Activated CD4-positive, alpha-beta T cell treated with anti-CD3 and anti-CD28 coated beads, Interleukin-10, Interleukin-2, amounts not matched to agents 100 ng/mL and 50 ng/mL, durations not matched to agents 16 hours and 8 hours (primary cell): Measurements from ENCODE around the gene ZNF582.

Experiments used
- DNase-seq: peaks from one replicate; pipeline ENCODE4 v3.0.0-alpha.2; 2020

ZNF582 gene

DNA sequence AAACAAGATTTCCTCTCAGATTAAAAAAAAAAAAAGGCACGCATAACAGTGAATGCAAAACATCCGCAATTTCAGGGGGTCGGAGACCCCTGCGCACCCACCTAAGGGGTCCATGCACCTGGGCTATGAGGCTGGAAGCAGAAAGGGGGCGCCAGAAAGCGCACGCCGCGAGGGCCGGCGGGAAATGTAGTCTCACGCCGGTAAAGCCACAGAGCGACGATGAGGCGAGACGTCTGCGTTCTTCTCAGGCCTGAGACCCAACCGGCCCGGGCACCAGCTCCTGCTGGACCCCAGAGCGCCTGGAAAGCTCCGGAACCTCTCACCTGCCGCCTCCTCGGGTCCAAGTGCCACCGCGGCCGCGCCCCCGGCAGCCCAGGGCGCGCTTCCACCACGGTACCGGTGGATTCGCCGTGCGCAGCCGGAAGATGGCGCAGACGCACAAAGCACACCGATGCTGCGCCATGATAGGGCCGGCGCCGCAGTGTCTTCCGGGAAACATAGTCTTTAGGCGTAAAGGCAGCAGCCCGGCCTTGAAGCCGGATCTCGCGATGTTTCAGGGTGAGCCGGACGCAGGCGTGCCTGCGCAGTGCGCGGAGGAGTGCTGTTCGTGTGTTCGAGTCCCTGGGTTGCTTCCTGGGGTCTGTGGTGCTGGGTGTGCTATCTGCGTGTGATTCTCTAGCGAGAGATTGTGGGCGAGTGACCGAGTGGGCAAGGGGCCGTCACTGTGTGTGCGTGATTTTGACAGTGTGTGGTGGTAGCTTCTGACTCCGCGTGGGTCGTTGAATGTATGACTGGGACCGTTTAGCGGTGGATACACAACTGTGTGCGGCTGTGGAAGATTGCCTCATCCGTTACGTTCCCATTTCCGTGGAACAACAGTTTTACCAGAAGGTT, at the start of gene ZNF582:
Gene ZNF582, minus strand, starts transcription at position 416 of the 894 bp plus-strand sequence. CDS start 1,782 bp downstream, outside the sequence.
- DNase-seq, result peak; percentile 93

DNA sequence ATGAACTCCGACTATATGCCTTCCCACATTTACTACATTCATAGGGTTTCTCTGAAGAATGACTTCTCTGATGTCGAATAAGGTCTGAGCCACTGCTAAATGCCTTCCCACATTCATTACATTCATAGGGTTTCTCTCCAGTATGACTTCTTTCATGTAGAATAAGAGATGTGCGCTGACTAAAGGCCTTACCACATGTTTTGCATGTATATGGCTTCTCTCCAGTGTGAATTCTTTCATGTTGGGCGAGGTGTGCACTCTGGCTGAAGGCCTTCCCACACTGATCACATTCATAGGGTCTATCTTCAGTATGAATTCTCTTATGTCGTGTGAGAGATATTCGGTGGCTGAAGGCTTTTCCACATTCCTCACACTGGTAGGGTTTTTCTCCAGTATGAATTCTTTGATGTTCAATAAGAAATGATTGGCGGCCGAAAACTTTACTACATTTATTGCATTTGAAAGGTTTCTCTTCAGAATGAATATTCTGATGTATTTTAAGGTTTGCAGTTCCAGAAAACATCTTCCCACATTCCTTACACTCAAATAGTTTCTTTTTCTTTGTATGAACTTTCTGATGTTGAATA, 48.0 kb upstream of the ZNF582 start:
- DNase-seq, result no peak

DNA sequence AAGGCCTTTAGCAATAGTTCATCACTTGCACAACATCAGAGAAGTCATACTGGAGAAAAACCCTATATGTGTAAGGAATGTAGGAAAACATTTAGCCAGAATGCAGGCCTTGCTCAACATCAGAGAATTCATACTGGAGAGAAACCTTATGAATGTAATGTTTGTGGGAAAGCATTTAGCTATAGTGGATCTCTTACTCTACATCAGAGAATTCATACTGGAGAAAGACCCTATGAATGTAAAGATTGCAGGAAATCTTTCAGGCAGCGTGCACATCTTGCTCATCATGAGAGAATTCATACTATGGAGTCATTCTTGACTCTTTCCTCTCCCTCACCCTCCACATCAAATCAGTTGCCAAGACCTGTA, 30.6 kb upstream of the ZNF582 start:
- no peak for DNase-seq

DNA sequence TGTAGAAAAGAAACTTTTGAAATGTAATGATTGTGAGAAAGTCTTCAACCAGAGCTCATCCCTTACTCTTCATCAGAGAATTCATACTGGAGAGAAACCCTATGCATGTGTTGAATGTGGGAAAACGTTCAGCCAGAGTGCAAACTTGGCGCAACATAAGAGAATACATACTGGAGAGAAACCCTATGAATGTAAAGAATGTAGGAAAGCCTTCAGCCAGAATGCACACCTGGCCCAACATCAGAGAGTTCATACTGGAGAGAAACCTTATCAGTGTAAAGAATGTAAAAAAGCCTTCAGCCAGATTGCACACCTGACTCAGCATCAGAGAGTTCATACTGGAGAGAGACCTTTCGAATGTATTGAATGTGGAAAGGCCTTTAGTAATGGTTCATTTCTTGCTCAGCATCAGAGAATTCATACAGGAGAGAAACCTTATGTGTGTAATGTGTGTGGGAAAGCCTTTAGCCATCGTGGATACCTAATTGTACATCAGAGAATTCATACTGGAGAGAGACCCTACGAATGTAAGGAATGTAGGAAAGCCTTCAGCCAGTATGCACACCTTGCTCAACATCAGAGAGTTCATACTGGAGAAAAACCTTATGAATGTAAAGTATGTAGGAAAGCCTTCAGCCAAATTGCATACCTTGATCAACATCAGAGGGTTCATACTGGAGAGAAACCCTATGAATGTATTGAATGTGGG, 30.1 kb upstream of the ZNF582 start:
- DNase-seq, result no peak

DNA sequence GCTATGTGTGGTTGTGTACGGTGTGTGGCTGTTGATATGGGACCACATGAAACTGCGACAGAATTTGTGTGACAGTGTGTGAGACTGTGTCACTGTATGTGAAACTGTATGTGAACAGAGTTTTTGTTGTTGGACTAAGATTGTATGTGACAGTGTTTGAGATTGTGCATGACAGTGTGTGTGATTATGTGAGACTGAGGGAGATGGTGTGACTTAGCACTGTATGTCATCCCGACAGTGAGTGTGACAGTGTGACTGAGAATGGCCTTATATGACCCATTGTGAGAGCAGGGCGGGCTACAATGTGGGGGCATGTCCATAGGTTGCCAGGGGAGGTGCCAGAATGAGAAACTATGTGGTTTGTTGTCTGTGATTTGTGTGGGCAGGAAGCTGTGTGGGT, 11.7 kb upstream of the ZNF582 start:
- DNase-seq, result peak; percentile 5

DNA sequence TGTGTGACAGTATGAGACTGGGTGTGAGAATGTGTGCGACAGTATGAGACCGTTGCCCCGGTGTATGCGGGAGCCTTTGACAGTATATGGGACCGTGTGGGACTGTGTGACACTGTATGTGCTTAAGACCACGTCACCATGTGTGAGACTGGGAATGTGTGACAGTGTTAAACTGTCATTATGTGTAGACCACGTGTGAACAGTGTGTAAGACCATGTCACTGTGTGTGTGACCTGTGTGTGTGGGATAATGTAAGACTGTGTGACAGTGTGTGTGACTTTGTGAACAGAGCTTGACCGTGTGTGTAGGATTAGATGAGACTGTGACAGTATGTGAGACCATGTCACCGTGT, 11.3 kb upstream of the ZNF582 start:
- DNase-seq, result no peak

GRCh38 chr19:56403764-56404704, 10.7 kb upstream of the ZNF582 start, which contains the start of gene ZNF583:
TSS of gene ZNF583 (plus strand) at chr19:56404332. CDS start at chr19:56407115, 2,783 bp downstream.
- DNase-seq, result peak; percentile 94

GRCh38 chr19:56403261-56403660, 9.9 kb upstream of the ZNF582 start:
- peak; percentile 2 for DNase-seq

DNA sequence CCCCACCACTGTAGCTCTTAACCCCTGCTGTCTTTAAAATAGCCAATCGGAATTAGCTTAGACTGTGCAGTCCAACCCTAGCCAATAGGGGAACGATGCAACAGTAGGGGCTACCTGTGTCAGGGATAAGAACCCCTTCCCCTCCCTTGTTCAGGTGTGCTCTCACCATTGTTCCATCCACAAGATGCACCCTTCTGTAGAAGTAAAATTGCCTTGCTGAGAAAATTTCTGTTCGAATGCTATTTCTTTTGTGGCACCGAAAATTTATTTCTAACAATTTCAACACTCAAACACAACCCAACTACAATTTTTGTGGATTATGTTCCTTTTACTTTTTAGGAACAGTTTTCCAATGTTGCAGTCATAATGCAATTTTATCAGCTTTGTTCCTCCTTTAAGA, 7.2 kb upstream of the ZNF582 start:
- DNase-seq, result no peak

DNA sequence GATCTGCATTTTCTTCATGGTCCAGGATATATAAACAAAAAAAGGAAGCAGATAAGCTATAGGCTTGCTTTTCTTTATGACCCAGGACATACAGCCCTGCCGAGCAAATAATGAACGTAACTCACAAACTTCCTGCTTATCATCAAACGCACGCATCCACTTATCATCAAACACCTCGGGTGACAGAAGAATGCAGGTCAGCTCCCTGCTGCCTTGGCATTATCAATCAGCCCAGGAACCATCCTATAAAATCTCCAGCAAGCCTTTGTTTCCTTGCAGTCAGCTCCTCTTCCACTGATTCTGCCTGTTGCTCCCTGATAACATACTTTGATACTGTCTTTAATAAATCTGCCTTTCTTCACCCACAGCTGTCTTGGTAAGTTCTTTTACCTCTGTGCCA, 5.5 kb upstream of the ZNF582 start:
- no peak for DNase-seq

- no peak for DNase-seq
These were observed 9.3 kb downstream of the ZNF582 start for GRCh38 chr19:56383826-56384605.

GRCh38 chr19:56377105-56377924, 16.0 kb downstream of the ZNF582 start:
- no peak for DNase-seq

DNA sequence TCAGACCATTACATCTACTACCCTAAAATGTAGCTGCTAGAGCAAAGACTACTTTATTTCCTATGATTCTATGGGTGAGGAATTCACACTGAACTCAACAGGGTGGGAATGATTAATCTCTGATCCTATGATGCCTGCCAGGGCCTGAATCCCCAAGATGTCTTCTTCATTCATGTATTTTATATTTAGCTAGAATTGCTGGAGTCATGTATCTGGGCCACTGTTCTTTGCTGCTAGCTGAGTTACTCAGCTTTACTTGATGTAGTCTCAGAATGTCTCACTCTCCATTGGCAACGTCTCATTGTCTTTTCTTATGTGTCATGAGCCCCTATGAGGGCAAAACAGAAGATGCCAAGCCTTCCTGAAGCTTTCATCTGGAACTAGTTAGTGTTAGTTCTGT, 21.1 kb downstream of the ZNF582 start:
- no peak for DNase-seq

DNA sequence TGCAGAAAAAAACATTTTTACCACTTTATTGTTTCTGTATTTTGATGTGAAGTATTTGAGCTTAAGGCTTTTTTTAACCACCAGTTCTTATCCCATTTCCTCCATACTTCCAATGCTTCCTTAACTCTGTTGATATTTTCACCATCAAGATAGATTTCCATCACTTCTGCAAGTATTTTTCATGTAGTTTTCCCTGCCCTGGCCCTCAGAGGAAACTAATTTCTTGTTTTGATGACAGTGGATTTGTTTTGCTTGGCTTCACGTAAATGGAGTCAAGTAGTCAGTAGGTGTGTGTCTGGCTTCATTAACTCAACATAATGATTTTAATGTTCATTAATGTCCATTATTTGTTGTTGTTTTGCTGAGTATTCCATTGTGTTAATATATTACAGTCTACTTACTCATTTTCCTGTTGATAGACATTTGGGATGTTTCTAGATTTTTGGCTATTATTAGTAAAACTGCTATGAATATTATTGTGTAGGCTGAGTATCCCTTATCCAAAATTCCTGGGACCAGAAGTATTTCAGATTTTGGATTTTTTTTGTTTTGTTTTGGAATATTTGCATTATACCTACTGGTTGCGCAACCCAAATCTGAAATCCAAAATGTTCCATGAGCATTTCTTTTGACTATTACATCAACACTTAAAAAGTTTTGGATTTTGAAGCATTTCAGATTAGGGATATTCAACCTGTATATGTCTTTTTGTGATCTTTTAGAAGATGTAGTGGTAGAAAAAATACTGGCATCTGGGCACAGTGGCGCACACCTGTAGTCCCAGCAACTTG, 23.3 kb downstream of the ZNF582 start:
- DNase-seq, result no peak

DNA sequence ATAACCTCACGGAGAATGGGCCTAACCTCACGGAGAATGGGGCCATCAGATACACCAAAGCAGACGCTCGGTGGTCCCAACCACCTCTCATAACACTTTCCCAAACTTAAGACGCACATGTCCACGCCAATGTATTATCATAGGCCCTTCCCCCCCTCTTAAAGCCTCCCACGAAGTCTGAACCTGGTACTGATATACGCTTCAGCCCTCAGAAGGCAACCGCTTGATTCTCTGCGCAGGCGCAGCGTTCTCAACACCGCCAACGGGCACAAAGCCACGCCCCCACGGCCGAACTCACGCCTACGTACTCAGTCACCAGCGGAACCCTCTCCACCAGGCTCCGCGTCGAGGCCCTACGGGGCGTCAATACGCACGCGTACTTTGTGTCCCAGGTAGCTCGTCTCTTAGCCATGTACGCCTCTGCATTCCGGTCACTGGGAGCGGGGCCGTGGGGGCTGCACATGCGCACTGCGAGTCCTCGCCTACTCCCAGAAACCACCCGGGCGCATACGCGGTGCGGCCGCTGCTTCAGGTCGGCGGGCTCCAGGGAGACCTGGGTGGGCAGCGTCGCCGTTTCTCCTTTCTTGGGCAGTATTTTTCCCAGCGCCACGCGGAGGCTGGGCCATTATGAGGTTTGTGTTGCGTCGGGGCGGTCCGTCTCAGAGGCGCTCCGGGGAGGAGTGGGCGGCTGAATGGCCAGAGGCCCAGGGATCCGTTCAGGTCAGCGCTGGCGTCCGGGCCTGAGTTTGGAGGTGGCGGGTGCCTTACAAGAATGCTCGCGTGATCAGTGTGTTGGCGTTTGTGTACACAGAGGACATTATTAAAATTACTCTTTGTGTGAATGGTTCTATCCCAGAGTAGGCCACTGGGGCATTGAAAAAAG, 25.3 kb downstream of the ZNF582 start:
- DNase-seq, result peak; percentile 67

- DNase-seq, result no peak
These were observed 32.5 kb downstream of the ZNF582 start for GRCh38 chr19:56360841-56361240.

DNA sequence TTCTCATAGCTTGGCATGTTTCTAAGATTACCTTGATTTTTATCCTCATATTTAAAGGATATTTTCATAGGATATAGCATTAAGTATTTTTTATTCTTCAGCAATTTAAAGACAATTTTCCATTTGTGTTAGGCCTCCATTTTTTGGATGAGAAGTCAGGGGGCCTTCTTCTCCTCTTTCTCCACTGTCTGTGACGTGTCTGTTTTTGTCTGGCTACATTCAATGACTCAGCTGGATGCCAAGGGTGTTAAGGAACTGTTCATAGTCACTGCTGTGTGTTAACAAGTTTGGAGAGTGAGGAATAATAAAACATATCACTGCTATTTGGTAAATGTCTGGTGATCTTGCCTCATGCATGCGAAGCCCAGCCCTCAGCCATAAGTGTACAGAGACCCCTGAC, 36.4 kb downstream of the ZNF582 start:
- no peak for DNase-seq

- DNase-seq, result no peak
These were observed 37.8 kb downstream of the ZNF582 start for GRCh38 chr19:56355517-56355916.

- no peak for DNase-seq
These were observed 42.1 kb downstream of the ZNF582 start for GRCh38 chr19:56351208-56351607.
